Neural progenitor cell (in vitro differentiated cells): ENCODE data around the gene RFXAP.

Source experiments
- EZH2 ChIP-seq: fragments of 200-600 bp; sonication (generic); IDR thresholded peaks from 2 replicates; pipeline ENCODE4 v1.6.1; 2017; ENCODE audit warnings: antibody characterized with exemption, mild to moderate bottlenecking, moderate library complexity
- TF ChIP-seq, protein P1 (sequence below): fragments of 200-600 bp; sonication (generic); IDR thresholded peaks from 2 replicates; pipeline ENCODE4 v1.5.1; 2017; ENCODE audit warnings: antibody characterized with exemption, mild to moderate bottlenecking

GRCh38 chr13:36788276-36788675 is 30.7 kb upstream of the RFXAP start:
- TF ChIP-seq, protein P1, sequence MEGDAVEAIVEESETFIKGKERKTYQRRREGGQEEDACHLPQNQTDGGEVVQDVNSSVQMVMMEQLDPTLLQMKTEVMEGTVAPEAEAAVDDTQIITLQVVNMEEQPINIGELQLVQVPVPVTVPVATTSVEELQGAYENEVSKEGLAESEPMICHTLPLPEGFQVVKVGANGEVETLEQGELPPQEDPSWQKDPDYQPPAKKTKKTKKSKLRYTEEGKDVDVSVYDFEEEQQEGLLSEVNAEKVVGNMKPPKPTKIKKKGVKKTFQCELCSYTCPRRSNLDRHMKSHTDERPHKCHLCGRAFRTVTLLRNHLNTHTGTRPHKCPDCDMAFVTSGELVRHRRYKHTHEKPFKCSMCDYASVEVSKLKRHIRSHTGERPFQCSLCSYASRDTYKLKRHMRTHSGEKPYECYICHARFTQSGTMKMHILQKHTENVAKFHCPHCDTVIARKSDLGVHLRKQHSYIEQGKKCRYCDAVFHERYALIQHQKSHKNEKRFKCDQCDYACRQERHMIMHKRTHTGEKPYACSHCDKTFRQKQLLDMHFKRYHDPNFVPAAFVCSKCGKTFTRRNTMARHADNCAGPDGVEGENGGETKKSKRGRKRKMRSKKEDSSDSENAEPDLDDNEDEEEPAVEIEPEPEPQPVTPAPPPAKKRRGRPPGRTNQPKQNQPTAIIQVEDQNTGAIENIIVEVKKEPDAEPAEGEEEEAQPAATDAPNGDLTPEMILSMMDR, result no peak
- no peak for TF ChIP-seq EZH2
